ENCODE results near the gene RAD51B.

The RAD51B gene

GRCh38 chr14:68145036-68145435 is 325.5 kb downstream of the RAD51B start:
- DNase-seq (ENCODE audit: low read depth in 2 of 2): no peak

GRCh38 chr14:68145539-68145938 is 326.0 kb downstream of the RAD51B start:
- no peak for DNase-seq (ENCODE audit: low read depth in 2 of 2)

GRCh38 chr14:68146818-68147217 is 327.2 kb downstream of the RAD51B start:
- no peak for DNase-seq (ENCODE audit: low read depth in 2 of 2)

GRCh38 chr14:68147303-68147702 is 327.7 kb downstream of the RAD51B start:
- DNase-seq (ENCODE audit: low read depth in 2 of 2): no peak

- DNase-seq (ENCODE audit: low read depth in 2 of 2): no peak
Observed at GRCh38 chr14:68148276-68148675, 328.7 kb downstream of the RAD51B start.

GRCh38 chr14:68148763-68149162 is 329.2 kb downstream of the RAD51B start:
- no peak for DNase-seq (ENCODE audit: low read depth in 2 of 2)

- DNase-seq (ENCODE audit: low read depth in 2 of 2): no peak
Observed at GRCh38 chr14:68153275-68153674, 333.7 kb downstream of the RAD51B start.

- no peak for DNase-seq (ENCODE audit: low read depth in 2 of 2)
Observed at GRCh38 chr14:68154275-68154674, 334.7 kb downstream of the RAD51B start.

GRCh38 chr14:68157971-68158371 is 338.4 kb downstream of the RAD51B start:
- no peak for DNase-seq (ENCODE audit: low read depth in 2 of 2)

GRCh38 chr14:68158640-68159039 is 339.1 kb downstream of the RAD51B start:
- DNase-seq (ENCODE audit: low read depth in 2 of 2): no peak

GRCh38 chr14:68159701-68160633 is 340.4 kb downstream of the RAD51B start:
- DNase-seq (ENCODE audit: low read depth in 2 of 2): no peak

GRCh38 chr14:68160779-68161546 is 341.4 kb downstream of the RAD51B start:
- no peak for DNase-seq (ENCODE audit: low read depth in 2 of 2)

- no peak for DNase-seq (ENCODE audit: low read depth in 2 of 2)
Observed at GRCh38 chr14:68162887-68163286, 343.3 kb downstream of the RAD51B start.

- DNase-seq (ENCODE audit: low read depth in 2 of 2): no peak
Observed at GRCh38 chr14:68164711-68165113, 345.1 kb downstream of the RAD51B start.

GRCh38 chr14:68165274-68165843 is 345.8 kb downstream of the RAD51B start:
- DNase-seq (ENCODE audit: low read depth in 2 of 2): no peak

GRCh38 chr14:68166731-68167382 is 347.3 kb downstream of the RAD51B start:
- no peak for DNase-seq (ENCODE audit: low read depth in 2 of 2)

- no peak for DNase-seq (ENCODE audit: low read depth in 2 of 2)
Observed at GRCh38 chr14:68167383-68168087, 348.0 kb downstream of the RAD51B start.

GRCh38 chr14:68168460-68169109 is 349.0 kb downstream of the RAD51B start:
- DNase-seq (ENCODE audit: low read depth in 2 of 2): no peak

- DNase-seq (ENCODE audit: low read depth in 2 of 2): no peak
Observed at GRCh38 chr14:68172216-68172615, 352.6 kb downstream of the RAD51B start.

GRCh38 chr14:68172627-68173026 is 353.0 kb downstream of the RAD51B start:
- DNase-seq (ENCODE audit: low read depth in 2 of 2): no peak
